AG09309 (cell line): ENCODE data around the gene CAMK2A.

Experiments
- DNase-seq: peaks from one replicate; pipeline ENCODE4 v3.0.0-alpha.2; 2010; ENCODE audit warnings: low read depth
- H3K4me3 ChIP-seq: 2 replicates; pipeline ENCODE4 v1.5.1; 2011; ENCODE audit warnings: mild to moderate bottlenecking, low read depth, low read length, moderate library complexity; ENCODE audit not compliant: control insufficient read depth
- CTCF ChIP-seq: IDR thresholded peaks from 2 replicates; pipeline ENCODE4 v1.5.1; 2011; ENCODE audit warnings: mild to moderate bottlenecking, low read depth, low read length, inconsistent platforms; ENCODE audit not compliant: insufficient read depth, control insufficient read depth; ENCODE audit errors: missing control alignments

CAMK2A gene

DNA sequence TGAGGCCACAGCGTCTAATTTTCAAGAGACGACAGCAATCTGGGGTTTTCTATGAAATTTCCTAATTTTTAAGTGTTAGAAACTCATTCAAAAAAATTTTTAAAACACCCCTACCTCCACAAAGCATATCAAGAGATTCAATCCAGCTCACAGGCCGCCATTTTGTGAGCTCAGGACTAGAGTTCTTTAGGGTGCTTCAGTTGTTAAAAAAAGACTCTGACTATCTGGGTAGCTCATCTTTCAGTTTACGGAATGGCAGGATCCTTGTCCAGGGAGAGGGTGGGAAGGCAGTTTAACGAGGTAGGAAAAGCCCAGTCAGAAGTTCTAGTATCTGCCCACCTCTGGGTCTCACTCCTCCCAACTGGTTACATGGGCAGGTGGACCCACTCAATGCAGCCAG lies 43.1 kb downstream of the CAMK2A start:
- no peak for TF ChIP-seq CTCF
- no peak overlapping the region for H3K4me3 ChIP-seq
- no peak for DNase-seq

- DNase-seq = no peak
- TF ChIP-seq CTCF = no peak
- H3K4me3 ChIP-seq = no peak overlapping the region
Observed at GRCh38 chr5:150245808-150246207, 43.8 kb downstream of the CAMK2A start.

DNA sequence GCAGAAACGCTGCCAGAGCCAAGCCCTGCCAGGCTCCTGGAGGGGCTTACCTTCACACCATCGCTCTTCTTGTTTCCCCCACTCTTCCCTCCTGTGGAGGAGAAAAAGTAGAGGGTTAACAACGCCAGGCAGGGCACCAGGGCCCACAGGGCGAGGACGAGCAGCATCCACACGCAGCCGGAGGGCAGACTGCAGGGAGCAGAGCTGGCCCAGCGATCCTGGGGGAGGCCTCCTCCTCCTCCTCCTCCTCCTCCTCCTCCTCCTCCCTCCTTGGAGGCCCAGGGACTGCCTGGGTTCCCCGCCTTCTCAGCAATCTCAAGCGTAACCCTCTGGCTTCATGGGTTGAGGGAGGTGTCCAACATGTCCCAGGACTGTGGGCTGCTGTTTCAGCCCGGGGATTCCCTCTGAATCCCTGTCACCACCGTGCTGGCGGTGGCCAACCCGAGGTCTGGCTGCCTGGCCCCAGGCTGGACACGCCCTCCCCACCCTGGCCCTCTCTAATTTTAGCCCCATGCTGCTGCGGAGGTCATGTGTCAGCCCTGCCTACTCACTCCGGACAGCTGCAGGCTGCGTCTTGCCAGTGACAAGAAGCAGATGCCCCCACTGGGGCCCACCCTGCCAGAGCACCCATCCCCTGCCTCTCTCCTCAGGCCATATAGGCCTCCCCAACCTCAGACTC lies 44.3 kb downstream of the CAMK2A start:
- no peak for TF ChIP-seq CTCF
- no peak for DNase-seq

DNA sequence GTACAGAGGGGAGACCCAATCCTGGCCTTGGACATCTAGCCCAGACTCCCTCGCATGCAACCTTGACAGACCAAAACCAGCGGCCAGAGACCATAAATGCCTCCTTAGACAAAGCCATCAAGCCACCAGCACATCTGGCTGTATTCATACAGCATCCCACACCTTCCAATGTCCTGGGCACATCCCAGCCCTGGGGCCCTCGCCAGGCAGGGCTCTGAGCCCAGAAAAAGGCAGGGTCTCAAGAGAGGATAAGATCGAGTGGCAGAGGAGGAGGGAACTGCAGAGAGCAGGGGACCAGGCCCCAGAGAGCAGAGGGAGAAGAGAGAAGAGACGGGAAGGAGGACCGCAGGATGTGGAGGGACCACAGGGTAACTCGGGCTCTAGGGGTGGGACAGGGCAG lies 45.4 kb downstream of the CAMK2A start:
- no peak for DNase-seq
- no peak for TF ChIP-seq CTCF
- H3K4me3 ChIP-seq = no peak overlapping the region

More for the DNA sequence above, 44.3 kb downstream of the CAMK2A start:
- H3K4me3 ChIP-seq = no peak overlapping the region

DNA sequence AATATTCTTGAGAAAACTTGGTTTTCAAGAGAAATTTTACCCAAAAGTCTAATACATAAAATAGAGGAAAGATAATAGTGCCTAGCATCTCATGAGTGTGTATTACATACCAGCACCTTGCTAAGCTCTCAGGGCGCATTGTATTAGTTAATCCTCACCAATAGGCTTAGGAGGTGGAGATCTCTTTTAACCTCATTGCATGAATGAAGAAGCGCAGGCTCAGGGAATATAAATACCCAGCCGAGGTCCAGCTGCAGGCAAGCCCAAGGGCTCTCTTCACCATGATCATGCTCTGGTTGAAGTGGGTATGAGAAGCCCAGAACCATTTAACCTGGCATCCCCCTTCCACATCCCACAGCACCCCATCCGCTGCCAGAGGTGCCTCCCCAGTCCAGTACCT lies 46.0 kb downstream of the CAMK2A start:
- DNase-seq = no peak
- H3K4me3 ChIP-seq = no peak overlapping the region
- no peak for TF ChIP-seq CTCF

DNA sequence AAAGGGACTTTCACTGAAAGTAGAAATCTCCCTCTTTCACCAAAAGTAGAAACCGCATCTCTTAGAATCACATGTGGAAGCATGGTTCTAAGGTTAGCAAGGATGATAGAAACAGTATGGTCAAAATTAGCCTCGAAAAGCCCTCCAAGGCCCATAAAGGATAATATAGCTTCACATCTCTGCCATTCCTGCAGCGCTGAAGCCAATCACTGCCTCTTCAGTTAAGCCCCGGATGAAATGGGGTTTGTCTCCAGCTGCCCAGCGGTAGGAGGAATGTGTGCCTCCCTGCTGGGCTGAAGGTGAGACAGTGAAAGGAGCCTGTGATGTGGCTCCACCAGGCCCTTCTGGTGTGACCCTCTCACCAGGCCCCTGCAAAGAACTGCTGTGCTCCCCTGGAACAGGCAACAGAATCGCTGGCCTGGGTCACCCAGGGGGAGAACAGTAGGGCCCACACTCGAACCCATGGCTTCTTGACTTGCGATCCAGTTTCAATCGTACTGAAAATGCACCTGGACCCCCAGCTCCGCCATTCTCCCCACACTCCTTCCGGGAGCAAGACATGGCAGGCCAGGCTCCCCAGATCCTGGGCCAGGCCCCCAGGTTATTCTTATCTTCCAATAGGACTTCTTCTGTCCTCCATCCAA lies 47.2 kb downstream of the CAMK2A start:
- H3K4me3 ChIP-seq = no peak overlapping the region
- DNase-seq = no peak
- no peak for TF ChIP-seq CTCF
